ENCODE data around the gene NLRX1.

Gene NLRX1

GRCh38 chr11:119185981-119186634, 17.6 kb downstream of the NLRX1 start:
- no peak for DNase-seq
- intact Hi-C loops (cut with DNase I; ENCODE audit: low total_unique reads): no loop called here
- peaks cover 0 to 5% of the 10 kb centered on the region in 2 donors for H3K27me3 ChIP-seq
- peaks cover 6 to 32% (median 14%) of the 10 kb centered on the region in 3 donors for H3K36me3 ChIP-seq
- H3K4me1 ChIP-seq: no peaks in the 10 kb centered on the region
- H3K4me3 ChIP-seq: no peak overlapping the region
- no peak overlapping the region for H3K27ac ChIP-seq
- no peaks in the 10 kb centered on the region for H3K9me3 ChIP-seq
- TF ChIP-seq, protein P1, sequence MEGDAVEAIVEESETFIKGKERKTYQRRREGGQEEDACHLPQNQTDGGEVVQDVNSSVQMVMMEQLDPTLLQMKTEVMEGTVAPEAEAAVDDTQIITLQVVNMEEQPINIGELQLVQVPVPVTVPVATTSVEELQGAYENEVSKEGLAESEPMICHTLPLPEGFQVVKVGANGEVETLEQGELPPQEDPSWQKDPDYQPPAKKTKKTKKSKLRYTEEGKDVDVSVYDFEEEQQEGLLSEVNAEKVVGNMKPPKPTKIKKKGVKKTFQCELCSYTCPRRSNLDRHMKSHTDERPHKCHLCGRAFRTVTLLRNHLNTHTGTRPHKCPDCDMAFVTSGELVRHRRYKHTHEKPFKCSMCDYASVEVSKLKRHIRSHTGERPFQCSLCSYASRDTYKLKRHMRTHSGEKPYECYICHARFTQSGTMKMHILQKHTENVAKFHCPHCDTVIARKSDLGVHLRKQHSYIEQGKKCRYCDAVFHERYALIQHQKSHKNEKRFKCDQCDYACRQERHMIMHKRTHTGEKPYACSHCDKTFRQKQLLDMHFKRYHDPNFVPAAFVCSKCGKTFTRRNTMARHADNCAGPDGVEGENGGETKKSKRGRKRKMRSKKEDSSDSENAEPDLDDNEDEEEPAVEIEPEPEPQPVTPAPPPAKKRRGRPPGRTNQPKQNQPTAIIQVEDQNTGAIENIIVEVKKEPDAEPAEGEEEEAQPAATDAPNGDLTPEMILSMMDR (IDR thresholded peaks at IDR 0.05): no peak

- Histone ChIP-seq H3K36me3 (peaks cover 5 to 20% (median 6%) of the 10 kb centered on the region in 3 donors), H3K4me3 (no peak overlapping the region), H3K4me1 (no peaks in the 10 kb centered on the region), H3K9me3 (no peaks in the 10 kb centered on the region), H3K27me3 (peaks cover 0 to 5% of the 10 kb centered on the region in 2 donors), H3K27ac (no peak overlapping the region)
- no peak for DNase-seq
- intact Hi-C loops (cut with DNase I; ENCODE audit: low total_unique reads): no loop called here
- TF ChIP-seq, protein P1 (IDR thresholded peaks at IDR 0.05): no peak
These were observed 18.8 kb downstream of the NLRX1 start for GRCh38 chr11:119187123-119187892.

- TF ChIP-seq, protein P1 (IDR thresholded peaks at IDR 0.05): no peak
- Histone ChIP-seq H3K27me3 (peaks cover 0 to 5% of the 10 kb centered on the region in 2 donors), H3K4me1 (no peaks in the 10 kb centered on the region), H3K9me3 (no peaks in the 10 kb centered on the region), H3K27ac (no peak overlapping the region), H3K4me3 (no peak overlapping the region), H3K36me3 (peaks cover 0 to 12% (median 5%) of the 10 kb centered on the region in 3 donors)
- intact Hi-C loops (cut with DNase I; ENCODE audit: low total_unique reads): no loop called here
- DNase-seq: no peak
These were observed 19.5 kb downstream of the NLRX1 start for GRCh38 chr11:119188067-119188466.

DNA sequence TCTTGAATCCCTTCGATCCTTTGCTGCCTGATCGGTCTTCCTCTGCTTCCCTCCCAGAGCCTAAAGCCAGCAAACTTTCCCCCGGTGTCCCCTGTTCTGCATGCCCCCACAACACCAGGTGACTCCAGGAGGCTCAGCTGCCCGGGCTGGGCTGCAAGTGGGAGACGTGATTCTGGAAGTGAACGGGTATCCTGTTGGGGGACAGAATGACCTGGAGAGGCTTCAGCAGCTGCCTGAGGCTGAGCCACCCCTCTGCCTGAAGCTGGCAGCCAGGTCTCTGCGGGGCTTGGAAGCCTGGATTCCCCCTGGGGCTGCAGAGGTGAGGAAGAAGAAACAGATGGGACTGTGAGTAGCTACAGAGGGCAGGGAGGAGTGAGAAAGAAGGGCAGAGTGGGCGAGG, 20.4 kb downstream of the NLRX1 start:
- Histone ChIP-seq H3K4me3 (no peak overlapping the region), H3K4me1 (no peaks in the 10 kb centered on the region), H3K36me3 (peaks cover 0 to 4% (median 0%) of the 10 kb centered on the region in 3 donors), H3K27ac (no peak overlapping the region), H3K9me3 (no peaks in the 10 kb centered on the region), H3K27me3 (peaks cover 0 to 5% of the 10 kb centered on the region in 2 donors)
- TF ChIP-seq, protein P1 (IDR thresholded peaks at IDR 0.05): no peak
- intact Hi-C loops (cut with DNase I; ENCODE audit: low total_unique reads): no loop called here
- no peak for DNase-seq

- H3K27me3 ChIP-seq: peaks cover 0 to 5% of the 10 kb centered on the region in 2 donors
- no peaks in the 10 kb centered on the region for H3K4me1 ChIP-seq
- no peak overlapping the region for H3K27ac ChIP-seq
- no peaks in the 10 kb centered on the region for H3K9me3 ChIP-seq
- intact Hi-C loops (cut with DNase I; ENCODE audit: low total_unique reads): no loop called here
- no peak overlapping the region for H3K4me3 ChIP-seq
- TF ChIP-seq, protein P1 (IDR thresholded peaks at IDR 0.05): no peak
- DNase-seq: no peak
- H3K36me3 ChIP-seq: no peaks in the 10 kb centered on the region
These were observed 20.9 kb downstream of the NLRX1 start for GRCh38 chr11:119189393-119189792.
